HFFc6 (cell line): ENCODE measurements around the gene CRTC3. TPM values are rescaled to one million over a fixed set of nuclear protein-coding genes. Genes with fewer than 3 reads are reported as not detected.
A peak's percentile ranks its signal among the peaks of the same experiment; 100 is the strongest.

Source experiments
- DNase-seq: peaks from one replicate; pipeline ENCODE4 v3.0.0-alpha.2; 2018
- H3K27ac Mint-ChIP-seq: 2 replicates; pipeline ENCODE4 v1.8.0; 2020; ENCODE audit warnings: mild to moderate bottlenecking, mixed read lengths
- H3K27me3 Mint-ChIP-seq: 2 replicates; pipeline ENCODE4 v1.8.0; 2021; ENCODE audit warnings: mild to moderate bottlenecking, moderate library complexity, mixed read lengths; ENCODE audit not compliant: insufficient read depth
- H3K36me3 Mint-ChIP-seq: 2 replicates; pipeline ENCODE4 v1.8.0; 2021; ENCODE audit warnings: low read depth, mixed read lengths
- H3K4me1 Mint-ChIP-seq: 2 replicates; pipeline ENCODE4 v1.8.0; 2020; ENCODE audit warnings: low read depth, mixed read lengths
- H3K4me3 Mint-ChIP-seq: 2 replicates; pipeline ENCODE4 v1.8.0; 2020; ENCODE audit warnings: mild to moderate bottlenecking, moderate library complexity, mixed read lengths
- H3K9me3 Mint-ChIP-seq: 2 replicates; pipeline ENCODE4 v1.8.0; 2020; ENCODE audit warnings: mild to moderate bottlenecking, mixed read lengths
- total RNA-seq, 6 experiments: library from RNA; stranded (reverse); fragmentation: NEBNext Ultra II Directional; extraction: Animal tissue kit (Norgen Biotek cat#: 25700); gene quantifications; 2 replicates in 1 of 6; 3 replicates in 5 of 6; pipeline ENCODE4 v1.2.3, GENCODE V29; 2021
- TF ChIP-seq, protein P1 (sequence below): fragments of 200-600 bp; sonication (generic); IDR thresholded peaks from 2 replicates; pipeline ENCODE4 v1.5.0; 2021; ENCODE audit warnings: antibody characterized with exemption, mild to moderate bottlenecking

CRTC3 gene
- total RNA-seq, 6 experiments from 2014 or later: 21.5 to 24.3 (median 23.5) TPM

DNA sequence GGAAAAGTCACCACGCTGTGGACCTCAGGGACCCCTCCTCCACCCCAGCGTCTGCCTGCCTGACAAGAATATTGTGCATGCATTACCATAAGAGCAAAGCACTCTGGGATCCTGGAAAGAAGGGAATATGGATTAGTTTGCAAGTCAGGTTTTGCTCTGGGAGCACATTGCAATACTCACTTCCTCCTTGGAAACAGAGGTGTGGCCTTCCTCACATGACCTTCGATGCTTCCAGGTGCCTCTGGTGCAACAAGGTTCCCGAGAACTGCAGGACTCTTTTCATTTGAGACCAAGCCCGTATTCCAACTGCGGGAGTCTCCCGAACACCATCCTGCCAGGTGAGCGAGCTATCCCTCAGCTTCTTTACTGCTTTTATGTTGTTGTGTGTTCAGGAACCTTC lies 111.1 kb downstream of the CRTC3 start:
- DNase-seq: no peak

DNA sequence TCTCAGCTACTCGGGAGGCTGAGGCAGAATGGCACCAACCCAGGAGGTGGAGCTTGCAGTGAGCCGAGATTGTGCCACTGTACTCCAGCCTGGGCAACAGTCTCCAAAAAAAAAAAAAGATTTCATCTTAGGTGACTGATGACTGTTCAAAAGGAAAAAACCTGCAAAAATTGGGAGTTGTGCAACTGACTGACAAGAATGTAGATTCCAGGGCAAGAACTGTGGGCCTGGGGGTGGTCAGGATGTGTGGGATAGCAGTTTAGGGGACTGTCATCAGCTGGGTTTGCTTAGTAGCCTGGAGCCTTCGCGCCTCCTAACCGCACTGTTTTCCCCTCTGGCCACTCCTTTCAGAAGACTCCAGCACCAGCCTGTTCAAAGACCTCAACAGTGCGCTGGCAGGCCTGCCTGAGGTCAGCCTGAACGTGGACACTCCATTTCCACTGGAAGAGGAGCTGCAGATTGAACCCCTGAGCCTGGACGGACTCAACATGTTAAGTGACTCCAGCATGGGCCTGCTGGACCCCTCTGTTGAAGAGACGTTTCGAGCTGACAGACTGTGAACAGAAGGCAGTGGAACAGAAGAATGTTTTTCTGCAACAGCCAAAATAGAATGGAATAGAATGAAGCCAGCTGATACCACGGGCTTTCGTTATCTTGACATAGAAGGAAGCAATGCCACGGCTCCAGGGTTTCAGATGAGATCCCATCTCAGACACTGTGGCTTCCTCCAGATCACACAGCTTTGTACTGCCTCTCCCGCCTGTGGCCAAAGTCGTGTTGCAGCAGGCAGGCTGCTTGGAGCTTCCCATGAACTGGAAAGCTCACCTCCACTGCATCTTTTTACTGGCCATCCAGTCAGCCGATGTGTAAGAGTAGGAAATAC lies 112.1 kb downstream of the CRTC3 start:
- H3K4me1 Mint-ChIP-seq: no peaks in the 10 kb centered on the region
- H3K27me3 Mint-ChIP-seq: 0 out of 2 replicates have a peak, but pooled peaks cover 2% of the 10 kb centered on the region
- H3K36me3 Mint-ChIP-seq: peaks cover 33% of the 10 kb centered on the region
- no peak for DNase-seq
- no peak overlapping the region for H3K4me3 Mint-ChIP-seq
- H3K9me3 Mint-ChIP-seq: no peaks in the 10 kb centered on the region
- H3K27ac Mint-ChIP-seq: no peak overlapping the region
- TF ChIP-seq, protein P1, sequence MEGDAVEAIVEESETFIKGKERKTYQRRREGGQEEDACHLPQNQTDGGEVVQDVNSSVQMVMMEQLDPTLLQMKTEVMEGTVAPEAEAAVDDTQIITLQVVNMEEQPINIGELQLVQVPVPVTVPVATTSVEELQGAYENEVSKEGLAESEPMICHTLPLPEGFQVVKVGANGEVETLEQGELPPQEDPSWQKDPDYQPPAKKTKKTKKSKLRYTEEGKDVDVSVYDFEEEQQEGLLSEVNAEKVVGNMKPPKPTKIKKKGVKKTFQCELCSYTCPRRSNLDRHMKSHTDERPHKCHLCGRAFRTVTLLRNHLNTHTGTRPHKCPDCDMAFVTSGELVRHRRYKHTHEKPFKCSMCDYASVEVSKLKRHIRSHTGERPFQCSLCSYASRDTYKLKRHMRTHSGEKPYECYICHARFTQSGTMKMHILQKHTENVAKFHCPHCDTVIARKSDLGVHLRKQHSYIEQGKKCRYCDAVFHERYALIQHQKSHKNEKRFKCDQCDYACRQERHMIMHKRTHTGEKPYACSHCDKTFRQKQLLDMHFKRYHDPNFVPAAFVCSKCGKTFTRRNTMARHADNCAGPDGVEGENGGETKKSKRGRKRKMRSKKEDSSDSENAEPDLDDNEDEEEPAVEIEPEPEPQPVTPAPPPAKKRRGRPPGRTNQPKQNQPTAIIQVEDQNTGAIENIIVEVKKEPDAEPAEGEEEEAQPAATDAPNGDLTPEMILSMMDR: no peak

More for the DNA sequence above, 111.1 kb downstream of the CRTC3 start:
- no peak overlapping the region for H3K27ac Mint-ChIP-seq
- H3K4me3 Mint-ChIP-seq: no peak overlapping the region
- no peaks in the 10 kb centered on the region for H3K4me1 Mint-ChIP-seq
- peaks cover 33% of the 10 kb centered on the region for H3K36me3 Mint-ChIP-seq
- 0 out of 2 replicates have a peak, but pooled peaks cover 2% of the 10 kb centered on the region for H3K27me3 Mint-ChIP-seq
- TF ChIP-seq, protein P1: no peak
- no peaks in the 10 kb centered on the region for H3K9me3 Mint-ChIP-seq

DNA sequence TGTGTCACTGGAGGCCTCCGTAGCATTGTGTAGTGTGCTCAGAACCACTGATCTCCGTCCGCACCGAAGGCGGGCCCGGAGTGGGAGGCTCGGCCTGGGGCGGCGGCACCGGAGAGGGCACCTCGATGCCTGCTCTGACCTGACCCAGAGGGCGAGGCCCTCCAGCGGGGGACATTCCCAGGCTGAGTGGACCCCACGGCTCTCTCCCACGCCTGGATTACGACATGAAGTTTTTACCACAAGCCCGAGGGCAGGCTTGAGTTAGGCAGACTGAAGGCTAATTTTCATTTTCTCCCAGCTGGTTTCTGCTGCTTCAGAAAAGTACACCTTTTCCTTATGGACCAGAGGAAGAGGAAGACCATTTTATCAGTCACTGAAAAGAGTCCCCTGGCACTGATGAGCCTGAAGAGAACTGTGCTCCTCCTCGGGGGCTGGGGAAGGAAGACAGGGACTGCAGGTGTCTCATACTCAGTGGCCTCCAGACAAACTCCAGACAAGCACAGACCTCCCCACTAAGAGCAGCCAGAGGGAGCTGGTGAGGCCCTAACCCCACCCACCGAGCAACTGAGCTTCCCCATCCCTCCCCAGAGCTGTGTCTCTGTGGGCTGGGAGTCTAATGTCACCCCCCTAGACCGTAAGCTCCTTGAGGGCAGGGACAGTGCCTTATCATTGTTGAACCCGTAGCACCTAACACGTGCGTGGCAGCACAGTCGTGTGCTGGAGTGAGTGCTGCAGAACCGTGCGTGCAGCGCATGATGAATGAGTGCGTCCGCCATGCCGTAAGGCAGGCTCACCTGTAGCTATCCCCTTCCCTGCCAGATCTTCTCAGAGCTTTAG lies 113.0 kb downstream of the CRTC3 start:
- DNase-seq: no peak
- H3K4me1 Mint-ChIP-seq: no peaks in the 10 kb centered on the region
- H3K36me3 Mint-ChIP-seq: peaks cover 32% of the 10 kb centered on the region
- H3K4me3 Mint-ChIP-seq: no peak overlapping the region
- TF ChIP-seq, protein P1: peak; percentile 30; the same call in 1 of the 2 replicates
- H3K27ac Mint-ChIP-seq: no peak overlapping the region
- 0 out of 2 replicates have a peak, but pooled peaks cover 2% of the 10 kb centered on the region for H3K27me3 Mint-ChIP-seq
- H3K9me3 Mint-ChIP-seq: no peaks in the 10 kb centered on the region

DNA sequence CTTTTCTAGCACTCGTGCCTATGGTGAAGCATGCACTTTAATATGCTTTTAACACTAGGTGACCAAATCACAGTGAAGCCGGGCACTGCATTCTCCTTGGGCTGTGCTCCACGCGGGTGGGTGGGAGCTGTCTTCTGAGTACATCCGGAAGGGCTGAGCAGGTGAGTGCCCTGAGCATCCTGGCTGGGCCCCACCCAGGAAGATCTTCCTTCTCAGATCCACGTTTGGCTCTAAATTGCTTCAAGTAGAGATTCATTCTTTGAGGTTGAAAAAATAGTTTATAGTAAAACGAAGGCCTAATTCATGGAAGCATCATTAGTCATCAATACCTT lies 113.5 kb downstream of the CRTC3 start:
- Mint-ChIP-seq H3K4me3 (no peak overlapping the region), H3K36me3 (peaks cover 26% of the 10 kb centered on the region), H3K4me1 (peaks cover 4% of the 10 kb centered on the region), H3K27me3 (0 out of 2 replicates have a peak, but pooled peaks cover 2% of the 10 kb centered on the region), H3K9me3 (no peaks in the 10 kb centered on the region), H3K27ac (no peak overlapping the region)
- TF ChIP-seq, protein P1: no peak
- no peak for DNase-seq

DNA sequence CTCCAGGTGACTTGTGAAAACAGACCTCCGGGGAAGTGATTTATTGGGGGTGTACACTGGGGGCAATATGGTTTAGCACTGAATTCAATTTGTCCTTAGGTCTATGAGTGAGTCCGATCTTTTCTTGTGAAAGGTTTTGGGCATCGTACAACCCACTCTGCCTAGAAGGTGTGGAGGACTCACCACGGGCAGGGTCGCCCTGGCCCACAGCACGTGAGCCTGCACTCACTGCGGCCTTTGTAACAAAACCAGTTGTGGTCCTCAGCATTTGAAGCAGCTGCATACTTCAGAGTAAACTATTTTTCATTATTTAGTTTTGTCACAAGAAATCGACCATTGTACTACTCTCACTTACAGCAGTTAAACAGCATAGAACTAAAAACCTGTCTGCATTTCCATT lies 114.8 kb downstream of the CRTC3 start:
- no peak overlapping the region for H3K4me3 Mint-ChIP-seq
- 0 out of 2 replicates have a peak, but pooled peaks cover 2% of the 10 kb centered on the region for H3K27me3 Mint-ChIP-seq
- no peak overlapping the region for H3K27ac Mint-ChIP-seq
- H3K36me3 Mint-ChIP-seq: peaks cover 22% of the 10 kb centered on the region
- TF ChIP-seq, protein P1: no peak
- H3K9me3 Mint-ChIP-seq: no peaks in the 10 kb centered on the region
- DNase-seq: no peak
- H3K4me1 Mint-ChIP-seq: peaks cover 13% of the 10 kb centered on the region
